Fibroblast of lung (primary cell): ENCODE data around the gene KAZALD1. TPM values are rescaled to one million over a fixed set of nuclear protein-coding genes. Genes with fewer than 3 reads are reported as not detected.

Experiments
- DNase-seq, 2 donors: peaks; one replicate each; pipeline versions ENCODE4 v3.0.0 to v3.0.0-alpha.2; 2010; ENCODE audit warnings: low read depth in 2 of 2
- H2AFZ ChIP-seq: 2 replicates; pipeline ENCODE4 v1.5.1; 2012; ENCODE audit warnings: low read length, control low read depth, inconsistent platforms
- H3K27ac ChIP-seq: 2 replicates; pipeline ENCODE4 v1.5.1; 2011; ENCODE audit warnings: low read length, control low read depth; ENCODE audit not compliant: insufficient read depth
- H3K27me3 ChIP-seq: 2 replicates; pipeline ENCODE4 v1.5.1; 2011; ENCODE audit warnings: mild to moderate bottlenecking, low read length; ENCODE audit not compliant: control insufficient read depth, insufficient read depth
- H3K36me3 ChIP-seq: 2 replicates; pipeline ENCODE4 v1.5.1; 2011; ENCODE audit warnings: low read length; ENCODE audit not compliant: control insufficient read depth, insufficient read depth
- H3K4me1 ChIP-seq: 2 replicates; pipeline ENCODE4 v1.5.1; 2011; ENCODE audit warnings: low read length; ENCODE audit not compliant: control insufficient read depth, insufficient read depth; ENCODE audit errors: extremely low read depth
- H3K4me2 ChIP-seq: 2 replicates; pipeline ENCODE4 v1.5.1; 2011; ENCODE audit warnings: low read length, control low read depth; ENCODE audit not compliant: insufficient read depth; ENCODE audit errors: extremely low read depth
- H3K4me3 ChIP-seq, 4 experiments: fragments of 200-600 bp in 1 of 4; sonication (generic) in 1 of 4; replicated peaks in 1 of 4; 2 replicates each; pipeline ENCODE4 v1.5.1; 2011 to 2016; ENCODE audit warnings: low read length in 4 of 4, low read depth in 3 of 4, mild to moderate bottlenecking in 3 of 4, control low read depth in 2 of 4, inconsistent platforms in 1 of 4, mixed read lengths in 1 of 4; ENCODE audit not compliant: insufficient read depth in 1 of 4; ENCODE audit errors: control extremely low read depth in 1 of 4
- H3K79me2 ChIP-seq: 2 replicates; pipeline ENCODE4 v1.5.1; 2012; ENCODE audit warnings: mild to moderate bottlenecking, low read length, inconsistent platforms; ENCODE audit not compliant: control insufficient read depth, insufficient read depth
- H3K9ac ChIP-seq: 2 replicates; pipeline ENCODE4 v1.5.1; 2011; ENCODE audit warnings: mild to moderate bottlenecking, low read length, control low read depth; ENCODE audit not compliant: insufficient read depth
- H3K9me3 ChIP-seq: 2 replicates; pipeline ENCODE4 v1.5.1; 2012; ENCODE audit warnings: low read depth, low read length; ENCODE audit not compliant: control insufficient read depth, insufficient read depth
- H4K20me1 ChIP-seq: 2 replicates; pipeline ENCODE4 v1.5.1; 2011; ENCODE audit warnings: low read length; ENCODE audit not compliant: control insufficient read depth, insufficient read depth; ENCODE audit errors: extremely low read depth
- EZH2 ChIP-seq: IDR thresholded peaks from 2 replicates; pipeline ENCODE4 v1.5.1; 2012; ENCODE audit warnings: low read length, control low read depth, mild to moderate bottlenecking; ENCODE audit errors: missing control alignments
- polyA plus RNA-seq, 2 donors: library from polyadenylated mRNA; depleted of rRNA in 1 of 2; stranded (reverse) in 1 of 2; unstranded in 1 of 2; fragments of >200 nt; gene quantifications; 2 replicates each; pipeline ENCODE4 v1.2.1, GENCODE V29; 2011 to 2012; ENCODE audit warnings: missing spikeins in 1 of 2
- total RNA-seq: library from RNA; depleted of rRNA; stranded (reverse); fragments of >200 nt; gene quantifications from 2 replicates; pipeline ENCODE4 v1.2.1, GENCODE V29; 2014
- TF ChIP-seq, protein P1 (sequence below), 2 donors: IDR thresholded peaks in 1 of 2; conservative IDR thresholded peaks in 1 of 2; 1 replicate in 1 of 2; 2 replicates in 1 of 2; pipeline ENCODE4 v1.5.1; 2011 to 2012; ENCODE audit warnings: low read length in 2 of 2, control low read depth in 1 of 2, inconsistent platforms in 1 of 2, low read depth in 1 of 2, mild to moderate bottlenecking in 1 of 2

Gene KAZALD1
- total and polyA plus RNA-seq, 2 donors (not counting 1 experiment from before 2014, with no cell fraction given): 4.6 to 19.8 TPM

DNA sequence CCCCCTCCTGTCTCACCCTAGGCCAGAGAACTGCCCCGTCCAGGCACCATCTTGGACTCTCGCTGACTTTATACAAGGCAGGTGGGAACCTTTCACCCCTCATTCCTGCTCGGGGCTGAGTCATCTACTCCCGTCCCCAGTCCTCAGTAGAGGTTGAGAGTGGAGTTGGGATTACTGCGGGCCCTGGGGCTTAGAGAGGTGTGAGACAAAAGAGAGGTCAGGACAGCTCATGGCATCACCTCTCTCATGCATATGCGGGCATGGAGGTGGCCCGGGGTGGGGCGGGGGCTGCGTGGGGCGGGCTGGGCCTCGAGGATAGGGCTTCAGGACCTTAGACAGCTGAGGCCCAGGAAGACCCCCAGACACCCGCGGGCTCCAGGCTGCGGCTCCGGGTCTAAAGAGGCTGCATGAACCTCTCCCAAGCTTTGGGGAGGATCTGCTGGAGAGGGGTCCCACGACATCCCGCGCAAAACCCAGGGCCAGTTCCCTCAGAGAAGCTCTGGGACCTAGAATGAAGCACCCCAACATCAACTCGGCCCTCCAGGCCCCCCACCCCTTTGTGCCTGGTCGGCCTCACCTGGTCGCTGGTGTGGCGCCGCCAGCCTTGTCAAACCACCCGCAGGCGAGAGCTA, 31.2 kb upstream of the KAZALD1 start:
- Histone ChIP-seq H3K4me2 (peak overlapping the region; percentile 81), H3K9ac (peak overlapping the region; percentile 86), H3K79me2 (peaks cover 23% of the 10 kb centered on the region), H3K36me3 (peaks cover 6% of the 10 kb centered on the region), H3K27ac (peak overlapping the region; percentile 96), H3K4me3 (peak overlapping the region; percentile 51 to 87 (median 78)), H3K27me3 (no peaks in the 10 kb centered on the region), H2AFZ (peak overlapping the region; percentile 60), H3K4me1 (peaks cover 10% of the 10 kb centered on the region), H4K20me1 (no peaks in the 10 kb centered on the region), H3K9me3 (no peaks in the 10 kb centered on the region)
- DNase-seq: no peak
- no peak for TF ChIP-seq EZH2
- TF ChIP-seq, protein P1, sequence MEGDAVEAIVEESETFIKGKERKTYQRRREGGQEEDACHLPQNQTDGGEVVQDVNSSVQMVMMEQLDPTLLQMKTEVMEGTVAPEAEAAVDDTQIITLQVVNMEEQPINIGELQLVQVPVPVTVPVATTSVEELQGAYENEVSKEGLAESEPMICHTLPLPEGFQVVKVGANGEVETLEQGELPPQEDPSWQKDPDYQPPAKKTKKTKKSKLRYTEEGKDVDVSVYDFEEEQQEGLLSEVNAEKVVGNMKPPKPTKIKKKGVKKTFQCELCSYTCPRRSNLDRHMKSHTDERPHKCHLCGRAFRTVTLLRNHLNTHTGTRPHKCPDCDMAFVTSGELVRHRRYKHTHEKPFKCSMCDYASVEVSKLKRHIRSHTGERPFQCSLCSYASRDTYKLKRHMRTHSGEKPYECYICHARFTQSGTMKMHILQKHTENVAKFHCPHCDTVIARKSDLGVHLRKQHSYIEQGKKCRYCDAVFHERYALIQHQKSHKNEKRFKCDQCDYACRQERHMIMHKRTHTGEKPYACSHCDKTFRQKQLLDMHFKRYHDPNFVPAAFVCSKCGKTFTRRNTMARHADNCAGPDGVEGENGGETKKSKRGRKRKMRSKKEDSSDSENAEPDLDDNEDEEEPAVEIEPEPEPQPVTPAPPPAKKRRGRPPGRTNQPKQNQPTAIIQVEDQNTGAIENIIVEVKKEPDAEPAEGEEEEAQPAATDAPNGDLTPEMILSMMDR (conservative IDR thresholded peaks at IDR 0.05 in 1 of 2, IDR thresholded peaks at IDR 0.05 in 1 of 2; ENCODE audit: low read depth in 1 of 2, low read length in 2 of 2): no peak

DNA sequence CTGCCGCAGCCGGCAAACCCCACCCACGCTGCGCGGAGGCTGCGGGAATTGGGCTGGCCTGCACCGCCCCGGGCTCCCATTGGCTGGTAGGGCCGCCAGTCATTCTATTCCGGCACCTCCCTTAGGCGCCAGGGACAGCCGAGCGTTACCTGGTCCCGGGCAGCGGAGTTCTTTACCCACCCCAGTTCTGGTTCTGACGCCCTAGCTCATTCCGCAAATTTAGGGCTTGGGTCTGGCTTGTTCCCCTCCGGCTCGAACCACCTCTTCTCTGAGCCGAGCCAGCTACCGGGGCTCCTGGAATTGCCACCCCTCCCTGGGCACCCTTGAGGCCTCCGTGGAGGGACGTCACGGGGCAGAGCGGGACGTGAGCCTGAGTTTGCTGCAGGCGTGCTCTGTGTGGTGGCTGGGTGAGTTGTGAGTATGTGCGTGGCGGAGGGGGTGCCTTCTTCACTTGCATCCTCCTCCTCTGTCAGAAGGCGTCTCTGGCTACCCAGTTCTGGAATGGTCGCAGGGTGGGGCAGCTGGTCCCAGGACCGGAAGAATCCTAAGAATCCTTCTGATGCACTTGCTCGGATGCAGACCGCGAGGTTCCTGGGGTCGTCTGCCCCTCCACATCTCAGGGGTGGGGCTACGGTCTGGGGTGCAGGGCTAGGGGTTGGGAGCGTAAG, 30.5 kb upstream of the KAZALD1 start, which contains the start of the genes PDZD7 and SFXN3:
Gene PDZD7, minus strand, starts transcription at position 2 of the 668 bp plus-strand sequence. CDS start 910 bp downstream, outside the sequence.
Gene SFXN3, plus strand, starts transcription at position 107 of the 668 bp plus-strand sequence. CDS start 3,461 bp downstream, outside the sequence.
- Histone ChIP-seq H4K20me1 (no peaks in the 10 kb centered on the region), H3K4me2 (peak within 1 kb of the TSS; percentile 81), H3K27ac (peak within 1 kb of the TSS; percentile 96), H3K27me3 (no peaks in the 10 kb centered on the region), H3K79me2 (peaks cover 23% of the 10 kb centered on the region), H3K9me3 (no peaks in the 10 kb centered on the region), H3K36me3 (peaks cover 11% of the 10 kb centered on the region), H2AFZ (peak within 1 kb of the TSS; percentile 61), H3K9ac (peak within 1 kb of the TSS; percentile 86), H3K4me3 (peak within 1 kb of the TSS; percentile 51 to 87 (median 78)), H3K4me1 (peaks cover 10% of the 10 kb centered on the region)
- TF ChIP-seq EZH2: no peak
- TF ChIP-seq, protein P1 (conservative IDR thresholded peaks at IDR 0.05 in 1 of 2, IDR thresholded peaks at IDR 0.05 in 1 of 2; ENCODE audit: low read depth in 1 of 2, low read length in 2 of 2): no peak
- DNase-seq: peak; percentile 94 to 96
